Cerebellar nuclear complex (tissue), 1 donor: ENCODE data around the gene FBXO21.
"Not testable (repeated sequence)": the region's sequence is repeated elsewhere in the genome, so short reads cannot be mapped to it uniquely, and the experiment has no call there.

Experiments
- DNase-seq, 2 experiments: peaks; one replicate each; lab custom pipeline; 2025; lab: John Stamatoyannopoulos, UW

The FBXO21 gene

GRCh38 chr12:117190210-117190781 is at the start of gene FBXO21:
TSS of gene FBXO21 (minus strand) at chr12:117190470. CDS start at chr12:117190456, 14 bp downstream.
- peak in 1 of 2 experiments; percentile 83 for DNase-seq

GRCh38 chr12:117236456-117237001 is 46.3 kb upstream of the FBXO21 start:
- DNase-seq = peak in 1 of 2 experiments; percentile 58

- no peak for DNase-seq
These were observed 45.0 kb upstream of the FBXO21 start for GRCh38 chr12:117235261-117235660.

- no peak for DNase-seq
These were observed 44.2 kb upstream of the FBXO21 start for GRCh38 chr12:117234441-117234840.

- DNase-seq = no peak
These were observed 41.5 kb upstream of the FBXO21 start for GRCh38 chr12:117231750-117232149.

GRCh38 chr12:117228239-117228638 is 38.0 kb upstream of the FBXO21 start:
- DNase-seq = no peak

GRCh38 chr12:117227000-117227653 is 36.9 kb upstream of the FBXO21 start:
- DNase-seq = no peak

- no peak for DNase-seq
These were observed 36.2 kb upstream of the FBXO21 start for GRCh38 chr12:117226505-117226904.

- no peak for DNase-seq
These were observed 34.9 kb upstream of the FBXO21 start for GRCh38 chr12:117225179-117225578.

GRCh38 chr12:117220947-117221346 is 30.7 kb upstream of the FBXO21 start:
- not testable (repeated sequence) for DNase-seq

- DNase-seq = no peak
These were observed 27.9 kb upstream of the FBXO21 start for GRCh38 chr12:117218149-117218548.

GRCh38 chr12:117216686-117217085 is 26.4 kb upstream of the FBXO21 start:
- DNase-seq = no peak

GRCh38 chr12:117214797-117215196 is 24.5 kb upstream of the FBXO21 start:
- DNase-seq = no peak

GRCh38 chr12:117213295-117213808 is 23.1 kb upstream of the FBXO21 start:
- DNase-seq = no peak

- DNase-seq = peak; percentile 17 to 74
These were observed 22.4 kb upstream of the FBXO21 start for GRCh38 chr12:117212563-117213190.

GRCh38 chr12:117210266-117210918 is 20.1 kb upstream of the FBXO21 start:
- DNase-seq = no peak

GRCh38 chr12:117209626-117210025 is 19.4 kb upstream of the FBXO21 start:
- no peak for DNase-seq

- DNase-seq = no peak
These were observed 18.7 kb upstream of the FBXO21 start for GRCh38 chr12:117208811-117209455.

- no peak for DNase-seq
These were observed 17.9 kb upstream of the FBXO21 start for GRCh38 chr12:117208206-117208605.

- no peak for DNase-seq
These were observed 17.4 kb upstream of the FBXO21 start for GRCh38 chr12:117207675-117208074.

- DNase-seq = no peak
These were observed 12.3 kb upstream of the FBXO21 start for GRCh38 chr12:117202556-117202955.

GRCh38 chr12:117202033-117202432 is 11.8 kb upstream of the FBXO21 start:
- DNase-seq = no peak
